Measurements from ENCODE around the gene VWA3A.

Gene VWA3A

DNA sequence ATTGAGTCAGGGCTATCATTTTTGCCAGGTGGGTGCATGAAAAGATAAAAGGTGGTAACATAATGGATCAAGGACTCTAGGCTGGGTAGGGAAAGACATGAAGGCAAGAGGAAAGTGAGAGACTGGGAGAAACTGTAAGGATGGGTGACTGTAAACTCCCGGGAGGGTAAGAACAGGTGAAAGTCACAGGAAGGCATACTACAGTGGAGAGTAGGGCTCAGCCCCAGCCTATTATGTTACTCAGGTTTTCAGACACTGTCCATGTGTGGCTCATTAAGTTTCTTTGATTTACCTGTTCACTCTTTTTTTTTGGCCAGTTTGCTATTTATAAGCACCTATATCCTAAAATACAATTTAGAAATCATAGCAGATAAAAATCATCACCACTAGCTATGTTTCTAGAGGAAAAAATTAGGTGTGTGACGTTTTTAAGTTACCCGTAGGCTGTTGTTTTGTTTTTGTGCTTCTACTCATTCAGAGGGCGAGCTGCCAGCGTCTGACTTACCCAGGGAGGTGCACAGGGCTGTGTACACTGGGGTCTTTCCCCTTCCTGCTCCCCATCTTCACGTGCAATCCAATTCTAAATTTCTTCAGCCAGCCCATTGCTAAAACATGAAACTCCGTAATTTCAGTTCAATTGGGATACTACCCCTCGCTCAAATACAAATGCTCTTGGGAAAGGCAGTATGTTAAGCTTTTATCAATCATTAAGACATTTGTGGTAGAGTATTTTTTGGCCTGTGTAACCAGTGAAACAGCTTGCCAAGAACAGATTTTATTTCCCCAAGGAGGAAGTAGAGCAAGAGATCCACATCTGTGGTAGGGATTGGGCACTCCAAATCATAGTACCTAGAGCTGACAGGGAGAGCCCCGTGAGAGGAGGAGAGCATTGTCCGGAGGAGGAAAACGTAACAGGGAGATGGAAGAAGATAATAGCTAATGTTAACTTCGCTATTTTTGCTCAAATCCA, 21.7 kb upstream of the VWA3A start:
- H3K27me3 ChIP-seq (ENCODE audit: insufficient read depth, low read length) = no peaks in the 10 kb centered on the region
- no peak overlapping the region for H3K27ac ChIP-seq (ENCODE audit: low read length)
- H3K36me3 ChIP-seq (ENCODE audit: insufficient read depth, low read depth, low read length) = no peaks in the 10 kb centered on the region
- no peaks in the 10 kb centered on the region for H3K4me1 ChIP-seq (ENCODE audit: insufficient read depth, low read length)
- H3K9ac ChIP-seq (ENCODE audit: low read depth, low read length) = no peak overlapping the region
- H3K4me3 ChIP-seq (ENCODE audit: low read length) = no peak overlapping the region
- H3K9me3 ChIP-seq (ENCODE audit: insufficient read depth, low read depth, low read length) = peaks cover 7% of the 10 kb centered on the region

DNA sequence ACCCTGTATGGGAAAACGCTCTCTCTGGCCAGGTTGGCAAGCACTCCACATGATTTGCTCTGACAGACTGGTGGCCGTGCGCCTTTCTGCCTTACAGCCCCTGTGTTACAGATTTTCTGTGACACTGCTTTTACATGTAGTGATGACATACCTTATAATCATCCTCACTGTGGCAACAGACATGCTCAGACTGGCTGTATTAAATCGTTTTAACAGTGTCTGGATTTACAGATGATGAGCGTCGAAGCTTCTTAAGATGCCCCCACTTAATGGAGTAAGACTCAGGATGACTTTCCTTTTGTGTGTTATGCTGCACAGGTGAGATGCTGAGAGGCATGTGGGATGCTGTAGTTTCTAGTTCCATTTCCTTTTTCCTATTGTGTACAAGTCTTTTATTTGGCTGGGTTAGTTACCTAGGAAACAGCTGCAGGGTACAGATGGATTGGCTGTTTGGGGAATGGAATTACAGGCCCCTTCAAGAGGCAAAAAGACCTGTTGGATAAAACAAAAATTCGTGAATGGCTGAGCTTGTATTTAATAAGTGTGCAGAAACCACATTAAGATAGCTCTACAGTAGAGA, 20.9 kb upstream of the VWA3A start:
- Histone ChIP-seq H3K27me3 (ENCODE audit: insufficient read depth, low read length) (no peaks in the 10 kb centered on the region), H3K9ac (ENCODE audit: low read depth, low read length) (no peak overlapping the region), H3K4me3 (ENCODE audit: low read length) (no peak overlapping the region), H3K9me3 (ENCODE audit: insufficient read depth, low read depth, low read length) (peaks cover 4% of the 10 kb centered on the region), H3K4me1 (ENCODE audit: insufficient read depth, low read length) (no peaks in the 10 kb centered on the region), H3K27ac (ENCODE audit: low read length) (no peak overlapping the region), H3K36me3 (ENCODE audit: insufficient read depth, low read depth, low read length) (no peaks in the 10 kb centered on the region)

DNA sequence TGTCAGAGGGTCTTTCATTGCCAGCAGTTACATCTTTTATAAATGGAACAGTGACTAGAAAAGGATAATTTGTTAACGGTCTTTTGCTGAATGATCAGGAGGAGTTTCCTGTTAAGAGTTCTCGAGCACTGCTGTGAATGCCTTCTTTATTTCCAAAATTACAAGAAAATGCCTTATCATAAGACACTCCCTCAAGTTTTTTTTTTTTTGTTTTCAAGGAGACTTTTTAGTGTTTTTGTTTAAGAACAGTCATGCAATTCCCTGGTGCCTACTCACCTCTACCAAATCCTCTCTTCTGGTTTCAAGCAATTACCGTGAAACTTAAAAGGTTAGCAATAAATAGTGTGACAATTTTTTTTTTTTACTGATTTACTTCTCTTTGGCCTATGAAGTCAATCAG, 19.0 kb upstream of the VWA3A start:
- H3K9me3 ChIP-seq (ENCODE audit: insufficient read depth, low read depth, low read length) = no peaks in the 10 kb centered on the region
- H3K27ac ChIP-seq (ENCODE audit: low read length) = no peak overlapping the region
- no peaks in the 10 kb centered on the region for H3K27me3 ChIP-seq (ENCODE audit: insufficient read depth, low read length)
- no peaks in the 10 kb centered on the region for H3K4me1 ChIP-seq (ENCODE audit: insufficient read depth, low read length)
- H3K36me3 ChIP-seq (ENCODE audit: insufficient read depth, low read depth, low read length) = no peaks in the 10 kb centered on the region
- no peak overlapping the region for H3K9ac ChIP-seq (ENCODE audit: low read depth, low read length)
- H3K4me3 ChIP-seq (ENCODE audit: low read length) = no peak overlapping the region

DNA sequence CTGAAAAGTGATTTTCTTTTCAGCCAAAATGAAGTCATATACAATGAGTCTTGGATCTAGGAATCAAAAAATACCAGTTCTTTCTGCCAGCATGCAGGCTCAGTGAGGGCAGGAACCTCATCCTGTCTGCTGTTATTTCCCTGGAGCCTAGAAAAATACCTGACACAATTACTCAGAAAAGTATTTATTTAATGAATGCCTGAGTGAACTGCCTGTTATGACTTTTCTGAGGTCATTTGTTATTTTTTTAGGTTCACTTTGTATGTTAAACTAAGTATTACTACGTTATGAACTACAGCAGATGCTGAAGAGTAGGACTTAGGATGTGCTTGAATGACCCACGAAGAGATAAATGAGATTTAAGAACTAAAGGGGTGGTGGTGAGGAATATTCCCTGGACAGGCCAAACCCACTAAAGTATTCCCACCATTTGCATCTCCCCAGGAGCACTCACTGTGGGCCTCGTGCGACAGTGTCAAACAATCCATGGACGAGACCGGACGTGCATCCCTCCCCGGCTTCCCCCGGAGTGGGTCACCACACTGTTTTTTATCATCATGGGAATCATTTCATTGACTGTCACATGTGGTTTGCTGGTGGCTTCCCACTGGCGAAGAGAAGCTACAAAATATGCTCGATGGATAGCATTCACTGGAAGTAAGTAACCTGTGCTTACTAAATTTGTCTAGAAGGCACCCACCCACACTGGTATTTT, 17.1 kb upstream of the VWA3A start:
- Histone ChIP-seq H3K4me1 (ENCODE audit: insufficient read depth, low read length) (no peaks in the 10 kb centered on the region), H3K4me3 (ENCODE audit: low read length) (no peak overlapping the region), H3K9ac (ENCODE audit: low read depth, low read length) (no peak overlapping the region), H3K9me3 (ENCODE audit: insufficient read depth, low read depth, low read length) (no peaks in the 10 kb centered on the region), H3K27me3 (ENCODE audit: insufficient read depth, low read length) (no peaks in the 10 kb centered on the region), H3K36me3 (ENCODE audit: insufficient read depth, low read depth, low read length) (no peaks in the 10 kb centered on the region), H3K27ac (ENCODE audit: low read length) (no peak overlapping the region)

DNA sequence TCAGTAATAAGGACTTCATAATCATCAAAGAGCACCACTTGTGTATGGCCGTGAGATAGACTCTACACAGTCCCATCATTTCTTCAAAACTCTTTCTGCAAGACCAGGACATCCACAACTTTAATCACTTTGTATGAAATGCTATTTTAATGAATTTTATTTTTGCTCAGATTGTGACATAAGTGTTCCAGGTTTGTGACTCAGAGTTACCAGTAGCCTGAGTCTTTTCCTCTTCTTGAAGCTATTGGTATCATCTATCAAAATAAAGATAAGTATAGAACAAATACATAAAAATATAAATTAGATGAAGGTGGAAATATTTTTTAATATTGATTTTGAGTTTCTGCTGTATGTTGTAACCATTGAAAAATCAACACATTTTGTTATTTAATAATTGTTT, 16.6 kb upstream of the VWA3A start:
- H3K36me3 ChIP-seq (ENCODE audit: insufficient read depth, low read depth, low read length) = no peaks in the 10 kb centered on the region
- no peaks in the 10 kb centered on the region for H3K27me3 ChIP-seq (ENCODE audit: insufficient read depth, low read length)
- H3K27ac ChIP-seq (ENCODE audit: low read length) = no peak overlapping the region
- no peaks in the 10 kb centered on the region for H3K4me1 ChIP-seq (ENCODE audit: insufficient read depth, low read length)
- H3K9ac ChIP-seq (ENCODE audit: low read depth, low read length) = no peak overlapping the region
- no peak overlapping the region for H3K4me3 ChIP-seq (ENCODE audit: low read length)
- no peaks in the 10 kb centered on the region for H3K9me3 ChIP-seq (ENCODE audit: insufficient read depth, low read depth, low read length)

DNA sequence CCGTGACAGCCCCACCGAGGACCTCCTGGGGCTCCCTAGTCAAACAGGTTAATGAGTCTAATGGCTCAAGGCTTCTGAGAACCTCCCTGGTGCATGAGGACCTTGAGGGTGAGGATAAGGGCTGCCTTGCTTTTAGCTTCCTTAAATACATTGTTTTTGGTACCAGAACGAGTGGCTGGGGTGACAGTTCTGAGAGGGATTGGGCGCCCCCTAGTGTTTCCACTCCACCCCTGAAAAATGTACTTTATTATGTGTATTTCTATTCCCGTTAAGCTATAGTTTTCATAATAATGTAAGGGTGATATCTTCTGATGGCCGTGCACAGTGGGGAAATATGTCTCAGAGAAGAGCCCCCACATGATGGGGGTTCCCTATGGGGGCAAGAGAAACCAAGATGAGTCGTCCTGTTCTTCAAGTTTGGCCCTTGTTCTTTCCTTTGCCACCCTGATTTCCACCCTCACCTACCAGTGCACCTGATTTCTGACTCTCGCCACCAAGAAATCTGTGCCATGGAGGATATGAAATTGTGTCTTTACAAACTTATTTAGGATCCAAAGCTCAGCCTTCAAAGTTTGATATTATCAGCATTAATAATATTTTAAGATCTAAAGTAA, 14.5 kb upstream of the VWA3A start:
- H3K9me3 ChIP-seq (ENCODE audit: insufficient read depth, low read depth, low read length) = no peaks in the 10 kb centered on the region
- no peak overlapping the region for H3K9ac ChIP-seq (ENCODE audit: low read depth, low read length)
- no peaks in the 10 kb centered on the region for H3K36me3 ChIP-seq (ENCODE audit: insufficient read depth, low read depth, low read length)
- H3K27me3 ChIP-seq (ENCODE audit: insufficient read depth, low read length) = no peaks in the 10 kb centered on the region
- no peak overlapping the region for H3K27ac ChIP-seq (ENCODE audit: low read length)
- no peaks in the 10 kb centered on the region for H3K4me1 ChIP-seq (ENCODE audit: insufficient read depth, low read length)
- no peak overlapping the region for H3K4me3 ChIP-seq (ENCODE audit: low read length)

DNA sequence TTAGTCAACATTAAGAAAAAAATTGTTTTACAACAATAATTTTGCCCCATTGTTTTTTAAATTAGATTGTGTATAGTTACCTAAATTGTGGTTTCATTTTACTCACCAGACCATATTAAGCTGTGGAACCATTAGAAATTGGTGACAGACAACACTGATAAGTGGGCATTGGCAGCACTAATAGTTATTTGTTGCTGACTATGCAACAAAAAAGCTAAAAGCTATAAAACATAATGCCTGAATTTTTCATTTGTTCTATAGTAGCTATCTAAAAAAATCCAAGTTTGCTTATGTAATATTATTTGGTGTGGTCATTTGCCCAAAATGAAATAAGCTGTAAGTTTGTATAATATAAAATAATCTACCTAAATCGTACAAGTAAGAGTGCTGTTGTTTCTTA, 13.7 kb upstream of the VWA3A start:
- H3K9me3 ChIP-seq (ENCODE audit: insufficient read depth, low read depth, low read length) = no peaks in the 10 kb centered on the region
- no peak overlapping the region for H3K27ac ChIP-seq (ENCODE audit: low read length)
- H3K4me3 ChIP-seq (ENCODE audit: low read length) = no peak overlapping the region
- no peak overlapping the region for H3K9ac ChIP-seq (ENCODE audit: low read depth, low read length)
- no peaks in the 10 kb centered on the region for H3K36me3 ChIP-seq (ENCODE audit: insufficient read depth, low read depth, low read length)
- H3K4me1 ChIP-seq (ENCODE audit: insufficient read depth, low read length) = no peaks in the 10 kb centered on the region
- no peaks in the 10 kb centered on the region for H3K27me3 ChIP-seq (ENCODE audit: insufficient read depth, low read length)

DNA sequence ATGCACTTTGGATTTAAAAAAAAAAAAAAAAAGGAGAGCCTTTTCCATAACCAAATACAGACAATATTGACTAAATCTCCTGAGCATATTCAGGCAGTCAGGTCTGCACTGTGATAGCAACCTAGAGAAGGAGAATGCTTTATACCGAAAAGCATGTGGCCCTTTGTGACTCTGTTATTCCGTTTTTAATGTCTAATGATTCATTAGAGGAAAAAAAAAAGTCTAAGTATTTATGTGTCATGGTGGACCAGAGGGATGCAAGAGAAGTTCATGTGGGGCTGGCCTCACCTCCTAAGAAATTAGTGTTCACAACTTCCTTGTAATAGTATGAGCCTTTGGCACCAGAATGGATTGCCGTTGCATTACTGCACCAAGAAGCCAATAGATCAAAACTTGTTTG, 11.3 kb upstream of the VWA3A start:
- H3K36me3 ChIP-seq (ENCODE audit: insufficient read depth, low read depth, low read length) = no peaks in the 10 kb centered on the region
- no peaks in the 10 kb centered on the region for H3K9me3 ChIP-seq (ENCODE audit: insufficient read depth, low read depth, low read length)
- H3K4me3 ChIP-seq (ENCODE audit: low read length) = no peak overlapping the region
- H3K9ac ChIP-seq (ENCODE audit: low read depth, low read length) = no peak overlapping the region
- H3K27ac ChIP-seq (ENCODE audit: low read length) = no peak overlapping the region
- no peaks in the 10 kb centered on the region for H3K27me3 ChIP-seq (ENCODE audit: insufficient read depth, low read length)
- H3K4me1 ChIP-seq (ENCODE audit: insufficient read depth, low read length) = no peaks in the 10 kb centered on the region

DNA sequence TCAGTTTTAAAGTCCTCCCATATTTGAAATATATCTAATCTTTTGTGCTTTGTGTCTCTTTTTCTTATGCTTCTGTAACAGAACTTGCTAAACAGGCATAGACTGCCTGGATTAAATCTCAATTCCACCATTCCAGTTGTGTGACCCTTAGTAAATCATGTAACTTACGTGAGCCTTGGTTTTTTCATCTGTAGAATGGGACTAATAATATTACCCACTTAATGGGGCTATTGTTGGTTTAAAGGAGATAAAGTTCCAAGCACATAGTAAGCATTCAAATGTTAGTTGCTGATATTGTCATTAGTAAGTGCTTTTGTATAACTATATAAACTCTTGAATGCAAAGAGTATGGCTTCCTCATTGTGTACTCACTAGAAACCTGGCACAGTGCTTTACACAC, 5.9 kb upstream of the VWA3A start:
- Histone ChIP-seq H3K27me3 (ENCODE audit: insufficient read depth, low read length) (no peaks in the 10 kb centered on the region), H3K36me3 (ENCODE audit: insufficient read depth, low read depth, low read length) (no peaks in the 10 kb centered on the region), H3K9me3 (ENCODE audit: insufficient read depth, low read depth, low read length) (no peaks in the 10 kb centered on the region), H3K4me3 (ENCODE audit: low read length) (no peak overlapping the region), H3K4me1 (ENCODE audit: insufficient read depth, low read length) (no peaks in the 10 kb centered on the region), H3K9ac (ENCODE audit: low read depth, low read length) (no peak overlapping the region), H3K27ac (ENCODE audit: low read length) (no peak overlapping the region)

DNA sequence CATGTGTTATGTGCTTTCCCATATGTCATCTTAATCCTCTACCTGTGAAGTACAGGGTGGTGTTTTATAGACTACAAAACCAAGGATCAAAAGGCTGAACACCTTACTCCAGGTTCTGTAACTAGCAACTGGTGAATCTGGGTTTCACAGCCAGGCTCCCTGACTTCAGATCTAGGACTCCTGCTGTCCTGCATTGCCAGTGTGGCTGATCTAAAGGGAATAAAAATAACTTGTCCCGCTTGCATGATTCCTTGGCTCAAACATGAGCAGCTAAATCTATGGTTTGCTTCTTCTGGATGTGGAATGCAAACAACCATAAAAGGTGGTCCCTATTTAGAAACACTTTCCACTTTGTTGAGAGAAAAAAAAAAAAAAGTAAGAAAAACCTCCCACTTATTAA, 3.7 kb upstream of the VWA3A start:
- Histone ChIP-seq H3K4me1 (ENCODE audit: insufficient read depth, low read length) (peaks cover 11% of the 10 kb centered on the region; the same call in 1 of the 2 replicates), H3K9me3 (ENCODE audit: insufficient read depth, low read depth, low read length) (no peaks in the 10 kb centered on the region), H3K27me3 (ENCODE audit: insufficient read depth, low read length) (no peaks in the 10 kb centered on the region), H3K36me3 (ENCODE audit: insufficient read depth, low read depth, low read length) (no peaks in the 10 kb centered on the region), H3K27ac (ENCODE audit: low read length) (no peak overlapping the region), H3K4me3 (ENCODE audit: low read length) (no peak overlapping the region), H3K9ac (ENCODE audit: low read depth, low read length) (no peak overlapping the region)

DNA sequence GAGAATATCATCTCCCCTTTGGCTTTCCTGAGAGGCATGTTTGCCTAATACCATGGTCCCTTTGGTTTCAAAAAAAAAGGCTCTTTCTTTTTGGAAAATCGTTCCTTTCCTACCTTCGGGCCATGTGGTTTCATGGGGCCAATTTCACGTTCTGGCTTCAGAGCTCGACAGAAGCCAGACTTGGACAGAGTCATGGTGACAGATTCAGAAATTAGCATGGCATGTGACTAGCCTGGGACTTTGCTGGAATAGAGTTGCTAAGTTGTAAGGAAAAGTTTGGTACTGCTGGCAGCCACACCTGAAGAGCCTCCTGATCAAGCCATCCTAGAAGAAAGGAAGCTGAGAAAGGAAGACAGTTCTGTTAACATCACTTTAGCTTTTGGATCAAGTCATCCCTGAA, 2.4 kb upstream of the VWA3A start:
- H3K4me3 ChIP-seq (ENCODE audit: low read length) = no peak overlapping the region
- no peaks in the 10 kb centered on the region for H3K9me3 ChIP-seq (ENCODE audit: insufficient read depth, low read depth, low read length)
- H3K9ac ChIP-seq (ENCODE audit: low read depth, low read length) = no peak overlapping the region
- no peaks in the 10 kb centered on the region for H3K36me3 ChIP-seq (ENCODE audit: insufficient read depth, low read depth, low read length)
- H3K27ac ChIP-seq (ENCODE audit: low read length) = no peak overlapping the region
- peaks cover 11% of the 10 kb centered on the region; the same call in 1 of the 2 replicates for H3K4me1 ChIP-seq (ENCODE audit: insufficient read depth, low read length)
- H3K27me3 ChIP-seq (ENCODE audit: insufficient read depth, low read length) = no peaks in the 10 kb centered on the region
